Measurements from ENCODE around the gene SLC39A9. TPM values are rescaled to one million over a fixed set of nuclear protein-coding genes. Genes with fewer than 3 reads are reported as not detected.
"Not testable (repeated sequence)": the region's sequence is repeated elsewhere in the genome, so short reads cannot be mapped to it uniquely, and the experiment has no call there.

SLC39A9 gene
- total and polyA plus RNA-seq, 10 donors, result 11.8 to 55.8 (median 46.2) TPM

DNA sequence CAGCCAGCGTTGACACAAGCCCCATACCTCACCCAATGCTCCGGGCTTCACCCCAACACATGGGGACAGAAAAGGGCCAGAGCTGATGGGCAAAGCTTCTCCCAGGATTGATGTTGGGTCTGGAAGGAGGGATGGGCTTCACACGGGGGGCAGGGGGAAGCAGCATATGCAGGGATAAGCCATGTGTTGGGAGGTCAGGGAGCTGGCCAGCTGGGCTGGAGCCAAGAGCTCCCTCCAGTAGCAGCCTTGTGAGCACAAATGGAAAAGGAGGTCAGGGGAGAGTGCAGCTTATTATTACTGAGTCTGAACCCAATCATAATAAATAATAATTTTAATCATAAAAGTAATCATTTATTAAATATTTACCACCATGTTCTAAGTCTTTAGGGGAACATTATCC, 95.3 kb downstream of the SLC39A9 start:
- TF ChIP-seq POLR2AphosphoS5 (IDR thresholded peaks at IDR 0.05) (no peak), POLR2A (IDR thresholded peaks at IDR 0.05) (no peak)
- TF ChIP-seq, protein P1, sequence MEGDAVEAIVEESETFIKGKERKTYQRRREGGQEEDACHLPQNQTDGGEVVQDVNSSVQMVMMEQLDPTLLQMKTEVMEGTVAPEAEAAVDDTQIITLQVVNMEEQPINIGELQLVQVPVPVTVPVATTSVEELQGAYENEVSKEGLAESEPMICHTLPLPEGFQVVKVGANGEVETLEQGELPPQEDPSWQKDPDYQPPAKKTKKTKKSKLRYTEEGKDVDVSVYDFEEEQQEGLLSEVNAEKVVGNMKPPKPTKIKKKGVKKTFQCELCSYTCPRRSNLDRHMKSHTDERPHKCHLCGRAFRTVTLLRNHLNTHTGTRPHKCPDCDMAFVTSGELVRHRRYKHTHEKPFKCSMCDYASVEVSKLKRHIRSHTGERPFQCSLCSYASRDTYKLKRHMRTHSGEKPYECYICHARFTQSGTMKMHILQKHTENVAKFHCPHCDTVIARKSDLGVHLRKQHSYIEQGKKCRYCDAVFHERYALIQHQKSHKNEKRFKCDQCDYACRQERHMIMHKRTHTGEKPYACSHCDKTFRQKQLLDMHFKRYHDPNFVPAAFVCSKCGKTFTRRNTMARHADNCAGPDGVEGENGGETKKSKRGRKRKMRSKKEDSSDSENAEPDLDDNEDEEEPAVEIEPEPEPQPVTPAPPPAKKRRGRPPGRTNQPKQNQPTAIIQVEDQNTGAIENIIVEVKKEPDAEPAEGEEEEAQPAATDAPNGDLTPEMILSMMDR (IDR thresholded peaks at IDR 0.05 in 8 of 11, conservative IDR thresholded peaks at IDR 0.05 in 3 of 11), result no peak

DNA sequence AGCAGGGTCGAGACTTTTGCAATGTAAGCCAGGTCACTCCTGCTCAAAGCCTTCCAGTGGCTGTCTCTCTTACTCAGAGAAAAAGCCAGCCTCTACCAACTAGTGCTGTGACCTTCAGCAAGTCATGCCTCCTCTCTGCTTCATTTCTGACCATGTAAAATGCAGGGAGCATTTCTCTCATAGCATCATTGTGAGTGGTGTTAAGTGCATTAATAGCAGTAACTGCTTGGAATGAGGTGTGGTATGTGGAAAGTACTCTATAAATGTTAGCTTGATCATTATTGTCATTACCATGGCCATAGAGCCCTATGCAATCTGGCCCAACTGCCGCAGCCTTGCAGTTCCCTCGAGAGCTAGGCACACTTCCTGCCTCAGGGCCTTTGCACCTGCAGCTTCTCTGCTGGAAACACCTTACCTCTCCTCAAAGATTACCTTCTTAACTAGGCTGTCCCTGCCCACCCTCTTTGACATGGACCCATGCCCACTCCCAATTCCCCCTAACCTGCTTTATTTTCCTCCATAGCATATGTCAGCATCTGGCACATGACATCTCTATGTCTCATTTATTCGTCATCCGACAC, 96.9 kb downstream of the SLC39A9 start:
- H3K27ac ChIP-seq, result no peak overlapping the region
- H3K27me3 ChIP-seq (replicated peaks in 1 of 7), result peaks cover 0 to 33% (median 0%) of the 10 kb centered on the region in 7 donors
- intact Hi-C loops (cut with DNase I; ENCODE audit: low total_unique reads), result no loop called here
- no peaks in the 10 kb centered on the region for H3K36me3 ChIP-seq
- no peaks in the 10 kb centered on the region for H3K4me1 ChIP-seq
- no peak for TF ChIP-seq POLR2AphosphoS5 (IDR thresholded peaks at IDR 0.05)
- TF ChIP-seq, protein P1 (IDR thresholded peaks at IDR 0.05 in 8 of 11, conservative IDR thresholded peaks at IDR 0.05 in 3 of 11), result no peak
- no peak for TF ChIP-seq POLR2A (IDR thresholded peaks at IDR 0.05)
- WGBS, 5 donors, result 84 to 94% (median 88%) methylated on average over 5 of the region's 5 CpGs
- DNase-seq, result peak; percentile 35
- no peaks in the 10 kb centered on the region for H3K9me3 ChIP-seq
- H3K4me3 ChIP-seq, result no peak overlapping the region

More for the DNA sequence above, 95.3 kb downstream of the SLC39A9 start:
- Histone ChIP-seq H3K4me3 (no peak overlapping the region), H3K36me3 (no peaks in the 10 kb centered on the region), H3K27ac (no peak overlapping the region), H3K4me1 (no peaks in the 10 kb centered on the region), H3K27me3 (replicated peaks in 1 of 7) (peaks cover 0 to 25% (median 0%) of the 10 kb centered on the region in 7 donors), H3K9me3 (no peaks in the 10 kb centered on the region)
- intact Hi-C loops (cut with DNase I; ENCODE audit: low total_unique reads), result no loop called here
- WGBS, 5 donors, result 60 to 72% (median 66%) methylated on average over 3 of the region's 3 CpGs
- DNase-seq, result no peak

DNA sequence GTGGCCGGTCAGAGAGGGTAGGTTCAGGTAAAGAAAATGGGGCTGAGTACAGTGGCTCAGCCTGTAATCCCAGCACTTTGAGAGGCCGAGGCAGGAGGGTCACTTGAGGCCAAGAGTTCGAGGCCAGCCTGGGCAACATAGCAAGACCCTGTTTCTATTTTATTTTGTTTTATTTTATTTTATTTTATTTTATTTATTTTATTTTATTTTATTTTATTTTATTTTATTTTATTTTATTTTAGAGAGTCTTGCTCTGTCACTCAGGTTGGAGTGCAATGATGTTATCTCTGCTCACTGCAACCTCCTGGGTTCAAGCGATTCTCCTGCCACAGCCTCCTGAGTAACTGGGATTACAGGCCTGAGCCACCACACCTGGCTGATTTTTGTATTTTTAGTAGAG, 99.4 kb downstream of the SLC39A9 start:
- H3K36me3 ChIP-seq; H3K4me1 ChIP-seq; H3K4me3 ChIP-seq; DNase-seq; H3K27ac ChIP-seq; H3K9me3 ChIP-seq; intact Hi-C loops (cut with DNase I; ENCODE audit: low total_unique reads): not testable (repeated sequence)
- 89 to 95% (median 91%) methylated on average over 4 of the region's 4 CpGs for WGBS, 5 donors
- H3K27me3 ChIP-seq (replicated peaks in 1 of 7), result peaks cover 0 to 35% (median 0%) of the 10 kb centered on the region in 7 donors

DNA sequence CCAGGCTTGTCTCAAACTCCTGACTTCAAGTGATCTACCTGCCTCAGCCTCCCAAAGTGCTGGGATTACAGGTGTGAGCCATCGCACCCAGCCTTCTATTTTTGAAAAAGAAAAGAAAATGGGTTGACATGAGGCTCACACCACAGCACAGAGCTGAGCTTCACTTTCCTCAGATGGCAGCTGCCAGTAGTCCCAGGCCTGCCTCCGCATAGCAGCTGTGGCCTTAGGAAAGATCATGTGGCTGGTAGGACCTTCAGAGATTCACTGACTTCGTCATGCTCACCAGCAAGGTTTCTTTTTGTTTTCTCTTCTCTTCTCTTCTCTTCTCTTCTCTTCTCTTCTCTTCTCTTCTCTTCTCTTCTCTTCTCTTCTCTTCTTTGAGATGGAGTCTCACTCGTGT, 99.8 kb downstream of the SLC39A9 start:
- H3K9me3 ChIP-seq; H3K36me3 ChIP-seq; H3K27ac ChIP-seq; intact Hi-C loops (cut with DNase I; ENCODE audit: low total_unique reads); H3K4me3 ChIP-seq; H3K4me1 ChIP-seq: not testable (repeated sequence)
- DNase-seq, result peak; percentile 9
- peaks cover 0 to 35% (median 0%) of the 10 kb centered on the region in 7 donors for H3K27me3 ChIP-seq (replicated peaks in 1 of 7)
- 88 to 96% (median 90%) methylated on average over 4 of the region's 4 CpGs for WGBS, 5 donors

DNA sequence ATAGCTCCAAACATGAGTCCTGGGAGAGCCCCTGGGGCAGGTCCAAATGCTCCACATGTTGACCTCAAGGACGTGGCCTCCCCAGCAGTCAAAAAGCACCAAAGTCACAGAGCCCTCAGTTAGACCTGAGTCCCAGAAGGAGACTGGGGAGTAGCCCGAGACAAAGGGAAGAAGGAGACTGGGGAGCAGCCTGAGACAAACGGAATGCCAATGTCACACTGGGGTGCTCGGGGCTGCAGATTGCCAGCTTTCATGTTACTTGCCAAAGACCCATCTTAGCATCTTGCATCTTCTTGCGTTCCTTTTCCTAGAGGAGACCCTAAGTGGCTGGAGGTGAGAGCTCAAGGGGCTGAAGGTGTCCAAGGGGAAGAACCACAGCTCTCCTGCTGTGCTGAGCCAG, 100.9 kb downstream of the SLC39A9 start:
- peak; percentile 58 for DNase-seq
- intact Hi-C loops (cut with DNase I; ENCODE audit: low total_unique reads), result no loop called here

More for the DNA sequence above, 100.9 kb downstream of the SLC39A9 start:
- no peaks in the 10 kb centered on the region for H3K4me1 ChIP-seq
- no peaks in the 10 kb centered on the region for H3K9me3 ChIP-seq
- no peak for TF ChIP-seq POLR2AphosphoS5 (IDR thresholded peaks at IDR 0.05)
- TF ChIP-seq POLR2A (IDR thresholded peaks at IDR 0.05), result no peak
- TF ChIP-seq, protein P1 (IDR thresholded peaks at IDR 0.05 in 8 of 11, conservative IDR thresholded peaks at IDR 0.05 in 3 of 11), result no peak
- no peak overlapping the region for H3K27ac ChIP-seq
- peaks cover 0 to 35% (median 0%) of the 10 kb centered on the region in 7 donors for H3K27me3 ChIP-seq (replicated peaks in 1 of 7)
- H3K36me3 ChIP-seq, result no peaks in the 10 kb centered on the region
- 75 to 91% (median 83%) methylated on average over 5 of the region's 5 CpGs for WGBS, 5 donors
- H3K4me3 ChIP-seq, result no peak overlapping the region
